Measurements from ENCODE around the gene NXN. TPM values are rescaled to one million over a fixed set of nuclear protein-coding genes. Genes with fewer than 3 reads are reported as not detected.

NXN gene
- total RNA-seq, 4 donors from 2014 or later: 39.6 to 103 (median 59.1) TPM

- 47 to 59% methylated on average over 6 to 22 of the region's 34 CpGs for WGBS, 2 donors (ENCODE audit: low coverage in 1 of 2)
- Histone ChIP-seq H3K27ac (peak overlapping the region; percentile 14 to 85 (median 84)), H3K9me3 (no peaks in the 10 kb centered on the region), H3K27me3 (no peaks in the 10 kb centered on the region), H3K36me3 (no peaks in the 10 kb centered on the region), H3K4me3 (peak overlapping the region in 1 of 2 donors; percentile 29), H3K4me1 (peaks cover 0 to 73% (median 14%) of the 10 kb centered on the region in 3 donors)
- peak; percentile 52 for ATAC-seq
- TF ChIP-seq POLR2A (IDR thresholded peaks at IDR 0.05) (no peak), POLR2AphosphoS5 (IDR thresholded peaks at IDR 0.05) (peak; percentile 51)
Observed at GRCh38 chr17:903691-904481, 75.7 kb downstream of the NXN start.

- WGBS, 2 donors (ENCODE audit: low coverage in 1 of 2): 88 to 97% methylated on average over 6 to 8 of the region's 8 CpGs
- ATAC-seq: no peak
- peaks cover 0 to 68% (median 14%) of the 10 kb centered on the region in 3 donors for H3K4me1 ChIP-seq
- H3K9me3 ChIP-seq: no peaks in the 10 kb centered on the region
- H3K27ac ChIP-seq: peak overlapping the region in 3 of 4 donors; percentile 84 to 85 (median 85)
- H3K27me3 ChIP-seq: no peaks in the 10 kb centered on the region
- no peaks in the 10 kb centered on the region for H3K36me3 ChIP-seq
- TF ChIP-seq EP300 (IDR thresholded peaks at IDR 0.05) (no peak), POLR2A (IDR thresholded peaks at IDR 0.05) (no peak), POLR2AphosphoS5 (IDR thresholded peaks at IDR 0.05) (no peak), CTCF (IDR thresholded peaks at IDR 0.05) (no peak)
- no peak overlapping the region for H3K4me3 ChIP-seq
Observed at GRCh38 chr17:902463-902862, 77.1 kb downstream of the NXN start.

GRCh38 chr17:901964-902363 is 77.6 kb downstream of the NXN start:
- ATAC-seq: no peak
- Histone ChIP-seq H3K27ac (peak overlapping the region; percentile 60 to 85 (median 84)), H3K9me3 (no peaks in the 10 kb centered on the region), H3K4me1 (peaks cover 0 to 73% (median 14%) of the 10 kb centered on the region in 3 donors), H3K4me3 (no peak overlapping the region), H3K27me3 (no peaks in the 10 kb centered on the region), H3K36me3 (no peaks in the 10 kb centered on the region)
- WGBS, 2 donors (ENCODE audit: low coverage in 1 of 2): 80 to 100% methylated on average over 1 to 13 of the region's 21 CpGs
- no peak for TF ChIP-seq CTCF (IDR thresholded peaks at IDR 0.05)
- peak; percentile 37 for TF ChIP-seq POLR2AphosphoS5 (IDR thresholded peaks at IDR 0.05)

- Histone ChIP-seq H3K4me1 (peaks cover 0 to 79% (median 14%) of the 10 kb centered on the region in 3 donors), H3K36me3 (no peaks in the 10 kb centered on the region), H3K27ac (peak overlapping the region; percentile 60 to 85 (median 84)), H3K9me3 (no peaks in the 10 kb centered on the region), H3K4me3 (peak overlapping the region in 1 of 2 donors; percentile 19), H3K27me3 (no peaks in the 10 kb centered on the region)
- ATAC-seq: peak; percentile 88
- TF ChIP-seq POLR2AphosphoS5 (IDR thresholded peaks at IDR 0.05) (peak; percentile 78), POLR2A (IDR thresholded peaks at IDR 0.05) (no peak), CTCF (IDR thresholded peaks at IDR 0.05) (no peak), EP300 (IDR thresholded peaks at IDR 0.05) (no peak)
- 8 to 13% methylated on average over 3 to 12 of the region's 18 CpGs for WGBS, 2 donors (ENCODE audit: low coverage in 1 of 2)
Observed at GRCh38 chr17:901191-901950, 78.2 kb downstream of the NXN start.

- Histone ChIP-seq H3K9me3 (no peaks in the 10 kb centered on the region), H3K36me3 (no peaks in the 10 kb centered on the region), H3K4me1 (peaks cover 0 to 81% (median 14%) of the 10 kb centered on the region in 3 donors), H3K27me3 (no peaks in the 10 kb centered on the region), H3K4me3 (no peak overlapping the region), H3K27ac (peak overlapping the region in 3 of 4 donors; percentile 17 to 85 (median 85))
- ATAC-seq: no peak
- no peak for TF ChIP-seq POLR2A (IDR thresholded peaks at IDR 0.05)
- TF ChIP-seq EP300 (IDR thresholded peaks at IDR 0.05): no peak
- no peak for TF ChIP-seq POLR2AphosphoS5 (IDR thresholded peaks at IDR 0.05)
- TF ChIP-seq CTCF (IDR thresholded peaks at IDR 0.05): no peak
- 38 to 43% methylated on average over 3 to 5 of the region's 5 CpGs for WGBS, 2 donors (ENCODE audit: low coverage in 1 of 2)
Observed at GRCh38 chr17:900336-900934, 79.1 kb downstream of the NXN start.

Measured in gastroesophageal sphincter (tissue), 4 donors.